DND-41 (cell line): ENCODE measurements around the gene ZNF860.

Experiments used
- EZH2 ChIP-seq: IDR thresholded peaks from 3 replicates; pipeline ENCODE4 v1.6.1; 2012; ENCODE audit warnings: borderline replicate concordance, low read depth, mild to moderate bottlenecking, moderate library complexity, low read length, inconsistent platforms; ENCODE audit not compliant: severe bottlenecking
- TF ChIP-seq, protein P1 (sequence below): IDR thresholded peaks from 2 replicates; pipeline ENCODE4 v1.5.1; 2012; ENCODE audit warnings: borderline replicate concordance, low read length, moderate library complexity, mild to moderate bottlenecking; ENCODE audit not compliant: poor library complexity, severe bottlenecking; ENCODE audit errors: extremely low read depth

DNA sequence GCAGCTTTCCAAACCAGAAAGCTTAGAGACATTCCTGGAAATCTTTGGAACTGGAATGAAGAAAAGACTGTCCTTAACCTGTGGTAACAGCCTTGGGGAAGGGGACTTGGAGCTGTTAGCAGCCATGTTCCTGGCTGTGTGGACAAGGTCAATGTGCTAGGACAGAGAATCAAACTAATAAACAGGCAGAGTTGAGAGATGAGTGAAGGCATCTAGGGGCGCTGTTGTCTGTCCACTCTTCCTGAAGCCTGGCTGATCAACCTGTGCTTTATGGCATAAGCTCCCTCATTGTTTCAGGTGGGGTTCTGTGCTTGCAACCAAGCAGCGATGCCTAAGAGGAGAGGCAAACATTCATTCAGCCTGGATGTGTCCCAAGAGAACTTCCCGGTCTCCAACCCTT lies 19.3 kb downstream of the ZNF860 start:
- TF ChIP-seq, protein P1, sequence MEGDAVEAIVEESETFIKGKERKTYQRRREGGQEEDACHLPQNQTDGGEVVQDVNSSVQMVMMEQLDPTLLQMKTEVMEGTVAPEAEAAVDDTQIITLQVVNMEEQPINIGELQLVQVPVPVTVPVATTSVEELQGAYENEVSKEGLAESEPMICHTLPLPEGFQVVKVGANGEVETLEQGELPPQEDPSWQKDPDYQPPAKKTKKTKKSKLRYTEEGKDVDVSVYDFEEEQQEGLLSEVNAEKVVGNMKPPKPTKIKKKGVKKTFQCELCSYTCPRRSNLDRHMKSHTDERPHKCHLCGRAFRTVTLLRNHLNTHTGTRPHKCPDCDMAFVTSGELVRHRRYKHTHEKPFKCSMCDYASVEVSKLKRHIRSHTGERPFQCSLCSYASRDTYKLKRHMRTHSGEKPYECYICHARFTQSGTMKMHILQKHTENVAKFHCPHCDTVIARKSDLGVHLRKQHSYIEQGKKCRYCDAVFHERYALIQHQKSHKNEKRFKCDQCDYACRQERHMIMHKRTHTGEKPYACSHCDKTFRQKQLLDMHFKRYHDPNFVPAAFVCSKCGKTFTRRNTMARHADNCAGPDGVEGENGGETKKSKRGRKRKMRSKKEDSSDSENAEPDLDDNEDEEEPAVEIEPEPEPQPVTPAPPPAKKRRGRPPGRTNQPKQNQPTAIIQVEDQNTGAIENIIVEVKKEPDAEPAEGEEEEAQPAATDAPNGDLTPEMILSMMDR = no peak
- TF ChIP-seq EZH2 = no peak
